ENCODE measurements around the gene OCIAD2.
"Not testable (repeated sequence)": the region's sequence is repeated elsewhere in the genome, so short reads cannot be mapped to it uniquely, and the experiment has no call there.

Gene OCIAD2

DNA sequence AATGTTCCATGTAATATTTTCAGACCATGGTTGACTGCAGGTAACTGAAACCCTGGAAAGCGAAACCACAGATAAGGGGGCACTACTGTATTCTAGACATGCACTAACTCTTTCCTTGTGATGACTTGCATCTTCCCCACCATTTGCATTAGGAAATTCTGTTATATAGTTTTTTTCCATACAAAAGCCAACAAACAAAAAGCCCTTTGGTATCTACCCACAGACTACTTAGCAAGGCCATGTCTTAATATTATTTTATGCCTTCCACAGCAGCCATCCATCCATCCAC is 52.2 kb downstream of the OCIAD2 start:
- DNase-seq (ENCODE audit: low spot score), result no peak

DNA sequence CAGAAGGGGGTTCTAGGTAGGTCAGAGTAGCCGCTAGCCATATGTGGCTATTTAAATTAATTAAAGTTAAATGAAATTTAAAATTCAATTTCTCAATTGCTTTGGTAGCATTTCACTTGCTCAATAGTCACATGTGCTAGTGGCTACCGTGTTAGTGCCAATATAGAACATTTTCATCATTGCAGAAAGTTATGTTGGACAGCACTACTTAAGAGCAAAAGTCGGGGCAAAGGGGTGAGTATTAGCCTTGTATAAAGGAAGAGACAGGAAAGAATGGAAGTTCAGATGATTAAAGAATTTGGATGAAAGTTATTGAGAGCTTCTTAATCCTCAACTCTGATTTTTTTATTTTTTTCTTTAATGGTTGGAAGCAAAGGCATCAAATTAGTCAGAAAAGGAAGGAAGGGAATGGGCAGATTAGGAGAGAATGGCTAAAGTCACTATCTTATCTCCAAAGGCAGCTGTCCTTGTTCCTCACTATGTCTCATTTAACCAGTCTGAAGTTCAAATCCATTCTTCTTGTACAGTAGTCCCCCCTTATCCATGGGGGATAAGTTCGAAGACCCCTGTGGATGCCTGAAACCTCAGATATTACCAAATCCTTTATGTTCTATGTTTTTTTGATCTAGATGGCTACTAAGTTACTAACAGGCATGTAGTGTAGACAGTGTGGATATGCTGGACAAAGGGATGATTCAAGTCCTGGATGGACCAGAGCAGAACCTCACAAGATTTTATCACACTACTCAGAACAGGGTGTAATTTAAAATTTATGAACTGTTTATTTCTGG is 52.8 kb downstream of the OCIAD2 start:
- DNase-seq (ENCODE audit: low spot score), result no peak

DNA sequence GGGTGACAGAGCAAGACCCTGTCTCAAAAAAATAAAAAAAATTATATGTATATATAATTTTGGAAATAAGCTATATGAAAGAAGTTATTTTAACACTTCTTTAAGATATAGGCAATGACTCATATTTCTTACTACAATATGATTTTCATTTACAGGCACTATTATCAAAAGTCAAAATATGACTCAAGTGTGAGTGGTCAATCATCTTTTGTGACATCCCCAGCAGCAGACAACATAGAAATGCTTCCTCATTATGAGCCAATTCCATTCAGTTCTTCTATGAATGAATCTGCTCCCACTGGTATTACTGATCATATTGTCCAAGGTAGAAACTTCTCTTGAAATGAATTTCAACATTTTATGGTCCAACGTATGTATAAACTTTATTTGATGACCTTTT is 54.9 kb downstream of the OCIAD2 start:
- no peak for DNase-seq (ENCODE audit: low spot score)

DNA sequence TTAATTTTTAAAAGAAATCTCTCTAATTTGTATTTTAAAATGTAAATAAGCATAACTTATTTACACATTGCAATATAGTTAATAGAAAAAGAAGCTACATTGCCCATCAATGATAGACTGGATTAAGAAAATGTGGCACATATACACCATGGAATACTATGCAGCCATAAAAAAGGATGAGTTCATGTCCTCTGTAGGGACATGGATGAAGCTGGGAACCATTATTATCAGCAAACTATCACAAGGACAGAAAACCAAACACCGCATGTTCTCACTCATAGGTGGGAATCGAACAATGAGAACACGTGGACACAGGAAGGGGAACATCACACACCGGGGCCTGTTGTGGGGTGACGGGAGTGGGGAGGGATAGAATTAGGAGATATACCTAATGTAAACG is 57.8 kb downstream of the OCIAD2 start:
- DNase-seq (ENCODE audit: low spot score), result not testable (repeated sequence)

DNA sequence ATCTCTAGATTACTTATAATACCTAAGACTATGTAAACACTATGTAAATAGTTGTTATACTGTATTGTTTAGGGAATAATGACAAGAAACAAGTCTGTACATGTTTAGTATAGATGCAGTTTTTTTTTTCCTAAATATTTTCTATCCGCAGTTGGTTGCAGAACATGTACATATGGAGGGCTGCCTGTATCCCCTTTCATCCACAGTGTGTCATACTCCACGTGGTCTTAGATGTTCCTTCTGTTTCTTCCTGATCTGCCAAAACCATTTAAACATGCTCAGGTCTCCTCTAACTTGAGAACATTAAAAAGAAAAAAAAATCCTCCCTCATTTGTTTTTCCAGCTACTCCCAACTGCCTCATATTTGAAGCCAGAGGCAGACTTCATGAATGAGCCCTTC is 61.7 kb downstream of the OCIAD2 start:
- no peak for DNase-seq (ENCODE audit: low spot score)

DNA sequence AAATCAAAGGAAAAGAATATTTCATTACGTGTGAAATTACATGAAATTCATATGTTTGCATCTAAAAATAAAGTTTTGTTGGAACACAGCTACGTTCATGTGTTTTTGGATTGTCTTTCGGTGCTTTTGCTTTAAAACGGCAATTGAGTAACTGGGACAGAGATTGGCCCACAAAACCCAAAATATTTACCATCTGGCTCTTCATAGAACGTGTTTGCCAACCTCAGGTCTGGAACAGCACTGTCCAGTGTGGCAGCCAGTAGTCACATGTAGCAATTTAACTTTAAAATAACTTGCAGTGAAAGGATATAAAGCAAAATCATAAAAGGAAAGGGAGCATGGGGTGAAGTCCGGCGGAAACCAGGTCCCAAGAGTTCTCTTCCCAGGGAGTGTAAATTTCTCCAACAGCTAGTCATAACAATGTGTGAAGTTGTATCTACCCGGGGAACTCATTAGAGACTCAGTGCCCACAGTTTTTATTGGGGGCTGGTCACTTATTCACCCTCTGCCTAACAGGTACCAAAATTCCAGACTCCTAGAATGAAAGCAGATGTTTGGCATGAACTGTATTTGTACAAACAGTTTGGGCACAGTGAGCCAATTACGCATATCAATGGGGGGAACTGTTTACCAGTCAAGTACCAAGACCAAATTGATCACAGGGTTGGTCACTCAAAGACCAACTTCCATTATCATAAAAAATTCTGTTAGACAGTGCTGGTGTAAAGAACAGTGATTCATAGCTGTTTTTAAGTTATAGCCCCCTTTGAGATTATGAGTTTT is 65.3 kb downstream of the OCIAD2 start:
- DNase-seq (ENCODE audit: low spot score), result no peak

DNA sequence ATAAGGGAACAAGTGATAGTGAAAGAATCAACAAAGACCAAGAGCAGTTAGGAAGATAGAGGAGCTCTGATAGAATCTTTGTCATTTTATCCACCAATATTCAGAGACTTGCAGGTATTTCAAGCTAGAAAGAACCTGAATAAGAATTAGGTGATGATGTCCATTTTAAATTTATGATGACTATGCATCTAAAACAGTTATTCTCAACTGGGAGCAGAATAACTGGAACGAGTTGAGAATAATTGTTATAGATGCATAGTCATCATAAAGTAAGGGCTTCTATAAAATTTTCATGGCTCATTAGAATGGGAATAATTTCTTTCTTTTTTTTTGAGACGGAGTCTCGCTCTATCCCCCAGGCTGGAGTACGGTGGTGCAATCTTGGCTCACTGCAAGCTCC is 69.9 kb downstream of the OCIAD2 start:
- DNase-seq (ENCODE audit: low spot score), result no peak
